HEK293 (cell line): ENCODE measurements around the gene LCORL.

Experiments
- CTCF ChIA-PET: fragments of 350-600 bp; formaldehyde crosslinking; extraction: SDS; loops from one replicate; lab custom pipeline; 2021; ENCODE audit warnings: antibody characterized with exemption; lab: Yijun Ruan, JAX
- POLR2A ChIA-PET: fragments of 300-600 bp; formaldehyde crosslinking; extraction: SDS; loops from one replicate; lab custom pipeline; 2020; ENCODE audit warnings: antibody characterized with exemption, inconsistent platforms; lab: Yijun Ruan, JAX
- H3K27ac ChIP-seq: fragments of 200-500 bp; sonication (Bioruptor generic); 2 replicates; pipeline ENCODE4 v1.5.1; 2014; ENCODE audit warnings: low read depth, low read length, control low read depth, inconsistent platforms; ENCODE audit errors: extremely low read depth
- H3K36me3 ChIP-seq, 2 experiments: fragments of 200-500 bp in 1 of 2; sonication (Bioruptor generic) in 1 of 2; 1 replicate in 1 of 2; 2 replicates in 1 of 2; pipeline ENCODE4 v1.5.1; 2014 to 2017; ENCODE audit warnings: inconsistent platforms in 2 of 2, low read length in 2 of 2; ENCODE audit not compliant: control insufficient read depth in 2 of 2, insufficient read depth in 1 of 2
- H3K4me1 ChIP-seq: fragments of 200-500 bp; sonication (Bioruptor generic); 2 replicates; pipeline ENCODE4 v1.5.1; 2014; ENCODE audit warnings: mild to moderate bottlenecking, low read length, inconsistent platforms; ENCODE audit not compliant: control insufficient read depth, insufficient read depth
- H3K4me3 ChIP-seq: 2 replicates; pipeline ENCODE4 v1.5.1; 2011; ENCODE audit warnings: low read depth, mild to moderate bottlenecking, control low read depth, low read length, moderate library complexity
- H3K9me3 ChIP-seq: fragments of 200-500 bp; sonication (Bioruptor generic); 2 replicates; pipeline ENCODE4 v1.5.1; 2014; ENCODE audit warnings: low read depth, low read length, inconsistent platforms; ENCODE audit not compliant: control insufficient read depth, insufficient read depth
- HOXD13 ChIP-seq: sonication (generic); formaldehyde crosslinking; IDR thresholded peaks from 2 replicates; pipeline ENCODE4 v1.8.0; 2022; ENCODE audit warnings: missing genetic modification reagents, borderline replicate concordance
- MEIS1 ChIP-seq: sonication (generic); formaldehyde crosslinking; IDR thresholded peaks from 2 replicates; pipeline ENCODE4 v1.8.1; 2022; ENCODE audit warnings: missing genetic modification reagents, mild to moderate bottlenecking, borderline replicate concordance
- PBX3 ChIP-seq: sonication (generic); formaldehyde crosslinking; IDR thresholded peaks from 2 replicates; pipeline ENCODE4 v1.8.1; 2022; ENCODE audit warnings: mild to moderate bottlenecking, moderate library complexity, missing genetic modification reagents
- YY1 ChIP-seq: fragments of 450-650 bp; formaldehyde crosslinking; IDR thresholded peaks from 2 replicates; pipeline ENCODE4 v1.5.1; 2018; ENCODE audit warnings: missing biosample characterization, missing genetic modification characterization
- ZBTB6 ChIP-seq: fragments of 450-650 bp; formaldehyde crosslinking; IDR thresholded peaks from 2 replicates; pipeline ENCODE4 v1.5.1; 2017; ENCODE audit warnings: missing biosample characterization, missing genetic modification characterization
- ZFHX2 ChIP-seq: fragments of 450-650 bp; formaldehyde crosslinking; conservative IDR thresholded peaks from 2 replicates; pipeline ENCODE4 v1.5.1; 2016; ENCODE audit warnings: missing biosample characterization, missing genetic modification characterization
- ZNF2 ChIP-seq: fragments of 450-650 bp; formaldehyde crosslinking; IDR thresholded peaks from 2 replicates; pipeline ENCODE4 v1.5.1; 2016; ENCODE audit warnings: missing biosample characterization, missing genetic modification characterization
- ZNF324 ChIP-seq: fragments of 450-650 bp; formaldehyde crosslinking; IDR thresholded peaks from 2 replicates; pipeline ENCODE4 v1.5.1; 2016; ENCODE audit warnings: missing biosample characterization, missing genetic modification characterization
- ZNF350 ChIP-seq: fragments of 450-650 bp; formaldehyde crosslinking; IDR thresholded peaks from 2 replicates; pipeline ENCODE4 v1.5.0; 2017; ENCODE audit warnings: missing biosample characterization, mild to moderate bottlenecking, missing genetic modification characterization
- ZNF362 ChIP-seq: fragments of 450-650 bp; formaldehyde crosslinking; IDR thresholded peaks from 2 replicates; pipeline ENCODE4 v1.5.1; 2016; ENCODE audit warnings: missing biosample characterization, missing genetic modification characterization
- ZNF530 ChIP-seq: fragments of 450-650 bp; formaldehyde crosslinking; IDR thresholded peaks from 2 replicates; pipeline ENCODE4 v1.5.1; 2016; ENCODE audit warnings: low read depth, missing biosample characterization, missing genetic modification characterization
- ZNF548 ChIP-seq: fragments of 450-650 bp; formaldehyde crosslinking; IDR thresholded peaks from 2 replicates; pipeline ENCODE4 v1.5.1; 2016; ENCODE audit warnings: missing biosample characterization, missing genetic modification characterization
- ZNF585B ChIP-seq: fragments of 450-650 bp; formaldehyde crosslinking; IDR thresholded peaks from 2 replicates; pipeline ENCODE4 v1.5.1; 2016; ENCODE audit warnings: missing biosample characterization, missing genetic modification characterization
- ZNF596 ChIP-seq: fragments of 450-650 bp; IDR thresholded peaks from 2 replicates; pipeline ENCODE4 v1.5.0; 2018; ENCODE audit warnings: missing biosample characterization, mild to moderate bottlenecking, missing genetic modification characterization, moderate library complexity
- ZNF610 ChIP-seq: fragments of 450-650 bp; formaldehyde crosslinking; IDR thresholded peaks from 2 replicates; pipeline ENCODE4 v1.5.1; 2016; ENCODE audit warnings: missing biosample characterization, missing genetic modification characterization, borderline replicate concordance
- ZNF624 ChIP-seq: fragments of 450-650 bp; formaldehyde crosslinking; IDR thresholded peaks from 2 replicates; pipeline ENCODE4 v1.5.1; 2017; ENCODE audit warnings: missing biosample characterization, missing genetic modification characterization
- ZNF677 ChIP-seq: fragments of 450-650 bp; IDR thresholded peaks from 2 replicates; pipeline ENCODE4 v1.5.0; 2018; ENCODE audit warnings: missing biosample characterization, mild to moderate bottlenecking, missing genetic modification characterization, moderate library complexity
- ZSCAN16 ChIP-seq: fragments of 450-650 bp; formaldehyde crosslinking; IDR thresholded peaks from 2 replicates; pipeline ENCODE4 v1.5.1; 2016; ENCODE audit warnings: missing biosample characterization, missing genetic modification characterization
- ZSCAN18 ChIP-seq: fragments of 450-650 bp; formaldehyde crosslinking; IDR thresholded peaks from 2 replicates; pipeline ENCODE4 v1.5.1; 2016; ENCODE audit warnings: missing biosample characterization, missing genetic modification characterization
- ZSCAN30 ChIP-seq: fragments of 450-650 bp; IDR thresholded peaks from 2 replicates; pipeline ENCODE4 v1.5.1; 2018; ENCODE audit warnings: missing biosample characterization, mild to moderate bottlenecking, missing genetic modification characterization, moderate library complexity
- TF ChIP-seq, protein P1 (sequence below): fragments of 450-650 bp; formaldehyde crosslinking; IDR thresholded peaks from 2 replicates; pipeline ENCODE4 v1.5.1; 2016; ENCODE audit warnings: missing biosample characterization, missing genetic modification characterization

LCORL gene

DNA sequence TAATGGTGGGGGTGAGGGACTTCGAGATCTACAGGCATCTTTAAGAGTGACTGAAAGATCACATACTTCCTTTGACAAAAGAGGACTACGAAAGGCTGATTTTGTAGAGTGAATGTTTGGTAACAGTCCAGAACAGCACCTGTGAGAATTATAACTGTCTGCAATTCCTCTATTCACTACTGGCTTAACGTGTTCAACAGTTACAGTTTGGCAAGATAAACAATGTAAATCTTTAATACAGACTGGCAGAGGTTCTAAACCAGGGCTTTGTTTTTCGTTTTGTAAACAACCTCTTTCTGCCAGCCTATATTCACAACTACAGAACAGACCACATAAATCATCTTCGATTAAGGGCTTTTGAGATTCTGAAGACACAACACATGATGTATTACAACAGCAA is 143.9 kb downstream of the LCORL start:
- no peak overlapping the region for H3K27ac ChIP-seq
- CTCF ChIA-PET = no interaction called here

GRCh38 chr4:17876943-17877342 is 144.6 kb downstream of the LCORL start:
- POLR2A ChIA-PET = no interaction called here

More for the DNA sequence above, 143.9 kb downstream of the LCORL start:
- Histone ChIP-seq H3K4me3 (no peak overlapping the region), H3K4me1 (no peaks in the 10 kb centered on the region), H3K9me3 (no peaks in the 10 kb centered on the region), H3K36me3 (no peaks in the 10 kb centered on the region)
- TF ChIP-seq ZNF585B (tag by site-specific recombination) (no peak), ZNF350 (tag by site-specific recombination) (no peak), ZNF596 (tag by site-specific recombination) (no peak), ZNF610 (tag by site-specific recombination) (no peak)
- POLR2A ChIA-PET = no interaction called here

GRCh38 chr4:17875402-17876070 is 146.0 kb downstream of the LCORL start:
- Histone ChIP-seq H3K9me3 (no peaks in the 10 kb centered on the region), H3K4me3 (no peak overlapping the region), H3K36me3 (no peaks in the 10 kb centered on the region), H3K4me1 (no peaks in the 10 kb centered on the region), H3K27ac (no peak overlapping the region)
- CTCF ChIA-PET = no interaction called here
- POLR2A ChIA-PET = no interaction called here
- TF ChIP-seq ZNF596 (tag by site-specific recombination) (no peak), MEIS1 (CRISPR knock-in tag) (no peak), YY1 (tag by site-specific recombination) (no peak), ZNF677 (tag by site-specific recombination) (no peak), HOXD13 (no peak), ZNF530 (tag by site-specific recombination) (no peak), ZNF2 (no peak), ZNF362 (tag by site-specific recombination) (no peak), ZNF324 (tag by site-specific recombination) (no peak), PBX3 (CRISPR knock-in tag) (no peak), ZSCAN16 (tag by site-specific recombination) (no peak)
- TF ChIP-seq, protein P1, sequence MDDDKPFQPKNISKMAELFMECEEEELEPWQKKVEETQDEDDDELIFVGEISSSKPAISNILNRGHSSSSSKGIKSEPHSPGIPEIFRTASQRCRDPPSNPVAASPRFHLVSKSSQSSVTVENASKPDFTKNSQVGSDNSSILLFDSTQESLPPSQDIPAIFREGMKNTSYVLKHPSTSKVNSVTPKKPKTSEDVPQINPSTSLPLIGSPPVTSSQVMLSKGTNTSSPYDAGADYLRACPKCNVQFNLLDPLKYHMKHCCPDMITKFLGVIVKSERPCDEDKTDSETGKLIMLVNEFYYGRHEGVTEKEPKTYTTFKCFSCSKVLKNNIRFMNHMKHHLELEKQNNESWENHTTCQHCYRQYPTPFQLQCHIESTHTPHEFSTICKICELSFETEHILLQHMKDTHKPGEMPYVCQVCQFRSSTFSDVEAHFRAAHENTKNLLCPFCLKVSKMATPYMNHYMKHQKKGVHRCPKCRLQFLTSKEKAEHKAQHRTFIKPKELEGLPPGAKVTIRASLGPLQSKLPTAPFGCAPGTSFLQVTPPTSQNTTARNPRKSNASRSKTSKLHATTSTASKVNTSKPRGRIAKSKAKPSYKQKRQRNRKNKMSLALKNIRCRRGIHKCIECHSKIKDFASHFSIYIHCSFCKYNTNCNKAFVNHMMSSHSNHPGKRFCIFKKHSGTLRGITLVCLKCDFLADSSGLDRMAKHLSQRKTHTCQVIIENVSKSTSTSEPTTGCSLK (tag by site-specific recombination) = no peak

More at GRCh38 chr4:17876943-17877342, 144.6 kb downstream of the LCORL start:
- TF ChIP-seq ZNF624 (no peak), ZFHX2 (tag by site-specific recombination) (no peak), ZBTB6 (tag by site-specific recombination) (no peak), ZNF2 (no peak), ZNF548 (tag by site-specific recombination) (no peak), ZSCAN30 (no peak), ZSCAN18 (tag by site-specific recombination) (no peak)
- Histone ChIP-seq H3K27ac (no peak overlapping the region), H3K4me1 (no peaks in the 10 kb centered on the region), H3K4me3 (no peak overlapping the region), H3K9me3 (no peaks in the 10 kb centered on the region), H3K36me3 (no peaks in the 10 kb centered on the region)
- CTCF ChIA-PET = no interaction called here
